PC-9 (cell line): ENCODE results near the gene MAP7D2. TPM values are rescaled to one million over a fixed set of nuclear protein-coding genes. Genes with fewer than 3 reads are reported as not detected.

ENCODE experiments used
- BruUV-seq: library from RNA; stranded (reverse); fragments of 400-500 nt; replicated peaks from 2 replicates; lab custom pipeline; 2021; lab: Mats Ljungman, UMichigan
- CTCF ChIA-PET: fragments of 300-600 bp; sonication (Branson Sonifier 250); formaldehyde crosslinking; loops from one replicate; lab custom pipeline; 2022; ENCODE audit warnings: antibody characterized with exemption; lab: Charles Lee
- POLR2A ChIA-PET: fragments of 300-600 bp; sonication (Branson Sonifier 250); formaldehyde crosslinking; loops from one replicate; lab custom pipeline; 2022; ENCODE audit warnings: antibody characterized with exemption; ENCODE audit not compliant: unreplicated experiment; lab: Charles Lee
- DNase-seq, 2 experiments: peaks; one replicate each; pipeline versions ENCODE4 v3.0.0 to v3.0.0-alpha.2; 2015 to 2022; ENCODE audit warnings: mixed read lengths in 1 of 2
- H2AFZ ChIP-seq: fragments of 200-600 bp; sonication (generic); 2 replicates; pipeline ENCODE4 v1.8.1; 2017; ENCODE audit warnings: antibody characterized with exemption
- H3F3A ChIP-seq: fragments of 200-600 bp; sonication (generic); 2 replicates; pipeline ENCODE4 v1.8.1; 2017; ENCODE audit warnings: antibody characterized with exemption, mild to moderate bottlenecking, low read depth; ENCODE audit not compliant: insufficient read depth
- H3K27ac ChIP-seq: fragments of 200-600 bp; sonication (generic); 2 replicates; pipeline ENCODE4 v1.6.1; 2016; ENCODE audit warnings: mixed run types
- H3K27me3 ChIP-seq: fragments of 200-600 bp; sonication (generic); 2 replicates; pipeline ENCODE4 v1.6.1; 2016; ENCODE audit warnings: low read depth, mixed run types; ENCODE audit not compliant: insufficient read depth
- H3K36me3 ChIP-seq: fragments of 200-600 bp; sonication (generic); 2 replicates; pipeline ENCODE4 v1.6.1; 2016; ENCODE audit warnings: low read depth, mixed run types
- H3K4me1 ChIP-seq: fragments of 200-600 bp; sonication (generic); replicated peaks from 2 replicates; pipeline ENCODE4 v1.6.1; 2016; ENCODE audit warnings: mixed run types; ENCODE audit not compliant: insufficient read depth
- H3K4me2 ChIP-seq: fragments of 200-600 bp; sonication (generic); 2 replicates; pipeline ENCODE4 v1.6.1; 2017; ENCODE audit warnings: mixed run types
- H3K4me3 ChIP-seq: fragments of 200-600 bp; sonication (generic); 2 replicates; pipeline ENCODE4 v1.6.1; 2016; ENCODE audit warnings: mixed run types
- H3K79me2 ChIP-seq: fragments of 200-600 bp; sonication (generic); 2 replicates; pipeline ENCODE4 v1.6.1; 2017; ENCODE audit warnings: low read depth, mixed run types
- H3K9me2 ChIP-seq: fragments of 200-600 bp; sonication (generic); 2 replicates; pipeline ENCODE4 v1.8.1; 2017; ENCODE audit warnings: mild to moderate bottlenecking; ENCODE audit not compliant: insufficient read depth
- H3K9me3 ChIP-seq: fragments of 200-600 bp; sonication (generic); 2 replicates; pipeline ENCODE4 v1.8.1; 2016; ENCODE audit warnings: low read depth; ENCODE audit not compliant: insufficient read depth
- H4K20me1 ChIP-seq: fragments of 200-600 bp; sonication (generic); 2 replicates; pipeline ENCODE4 v1.8.1; 2017; ENCODE audit not compliant: insufficient read depth
- EZH2 ChIP-seq: fragments of 200-600 bp; sonication (generic); IDR thresholded peaks from 2 replicates; pipeline ENCODE4 v1.8.0; 2017; ENCODE audit warnings: antibody characterized with exemption, low read depth
- intact Hi-C: fragments of 100-400 bp; cut with micrococcal nuclease; formaldehyde crosslinking; loops from one replicate; pipeline ENCODE4 v1.10.0; 2022; ENCODE audit not compliant: unreplicated experiment
- total RNA-seq: library from RNA; stranded (reverse); gene quantifications from 2 replicates; pipeline ENCODE4 v1.2.3, GENCODE V29; 2021
- TF ChIP-seq, protein P1 (sequence below): fragments of 200-600 bp; sonication (generic); conservative IDR thresholded peaks from 2 replicates; pipeline ENCODE4 v1.6.1; 2017; ENCODE audit warnings: mixed run types, antibody characterized with exemption, mild to moderate bottlenecking, moderate library complexity

Gene MAP7D2
- total RNA-seq, 1 experiment from 2014 or later: not detected

DNA sequence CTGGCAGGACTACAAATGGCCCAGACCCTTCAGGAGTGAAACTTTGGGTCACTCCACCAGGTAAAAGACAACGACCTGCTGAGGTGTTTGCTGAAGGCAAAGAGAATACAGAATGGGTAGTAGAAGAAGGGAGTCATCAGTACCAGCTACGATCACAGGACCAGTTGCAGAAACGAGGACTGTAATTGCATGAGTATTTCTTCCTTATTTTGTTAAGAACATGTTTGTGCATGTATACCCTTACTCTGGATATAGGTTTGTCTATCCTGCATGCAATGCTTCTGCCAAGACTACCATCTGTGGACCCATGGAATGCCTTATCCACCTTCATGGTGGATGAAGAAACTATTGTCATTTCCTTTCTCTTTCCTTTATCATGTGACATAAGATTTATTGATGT, 77.7 kb downstream of the MAP7D2 start:
- H3K27ac ChIP-seq: no peak overlapping the region
- POLR2A ChIA-PET: no interaction called here
- no peak for DNase-seq

DNA sequence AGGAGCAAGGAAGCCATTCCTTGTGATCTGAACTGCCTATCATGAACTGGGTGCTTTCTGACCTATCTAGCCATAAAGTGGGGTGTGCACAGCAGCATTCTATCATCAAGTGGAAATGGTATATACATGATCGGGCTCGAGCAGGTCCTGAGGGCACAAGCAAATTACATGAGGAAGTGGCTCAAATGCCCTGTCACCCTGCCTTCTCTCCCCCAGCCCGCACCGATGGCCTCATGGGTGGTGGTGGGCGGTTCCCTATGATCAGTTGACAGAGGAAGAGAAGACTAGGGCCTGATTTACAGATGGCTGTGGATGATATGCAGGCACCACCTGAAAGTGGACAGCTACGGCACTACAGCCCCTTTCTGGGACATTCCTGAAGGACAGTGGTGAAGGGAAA, 79.5 kb downstream of the MAP7D2 start:
- H3K4me3 ChIP-seq: no peak overlapping the region
- ChIA-PET POLR2A (no interaction called here), CTCF (no interaction called here)
- H3K9me3 ChIP-seq: no peaks in the 10 kb centered on the region
- no peaks in the 10 kb centered on the region for H3K9me2 ChIP-seq
- no TSS peak for BruUV-seq
- H4K20me1 ChIP-seq: no peaks in the 10 kb centered on the region
- intact Hi-C loops: no loop called here
- DNase-seq: no peak
- no peaks in the 10 kb centered on the region for H3K79me2 ChIP-seq
- no peak for TF ChIP-seq EZH2
- TF ChIP-seq, protein P1, sequence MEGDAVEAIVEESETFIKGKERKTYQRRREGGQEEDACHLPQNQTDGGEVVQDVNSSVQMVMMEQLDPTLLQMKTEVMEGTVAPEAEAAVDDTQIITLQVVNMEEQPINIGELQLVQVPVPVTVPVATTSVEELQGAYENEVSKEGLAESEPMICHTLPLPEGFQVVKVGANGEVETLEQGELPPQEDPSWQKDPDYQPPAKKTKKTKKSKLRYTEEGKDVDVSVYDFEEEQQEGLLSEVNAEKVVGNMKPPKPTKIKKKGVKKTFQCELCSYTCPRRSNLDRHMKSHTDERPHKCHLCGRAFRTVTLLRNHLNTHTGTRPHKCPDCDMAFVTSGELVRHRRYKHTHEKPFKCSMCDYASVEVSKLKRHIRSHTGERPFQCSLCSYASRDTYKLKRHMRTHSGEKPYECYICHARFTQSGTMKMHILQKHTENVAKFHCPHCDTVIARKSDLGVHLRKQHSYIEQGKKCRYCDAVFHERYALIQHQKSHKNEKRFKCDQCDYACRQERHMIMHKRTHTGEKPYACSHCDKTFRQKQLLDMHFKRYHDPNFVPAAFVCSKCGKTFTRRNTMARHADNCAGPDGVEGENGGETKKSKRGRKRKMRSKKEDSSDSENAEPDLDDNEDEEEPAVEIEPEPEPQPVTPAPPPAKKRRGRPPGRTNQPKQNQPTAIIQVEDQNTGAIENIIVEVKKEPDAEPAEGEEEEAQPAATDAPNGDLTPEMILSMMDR: no peak
- no peaks in the 10 kb centered on the region for H3K4me1 ChIP-seq
- no peaks in the 10 kb centered on the region for H3F3A ChIP-seq
- no peak overlapping the region for H2AFZ ChIP-seq
- no peak overlapping the region for H3K4me2 ChIP-seq
- no peaks in the 10 kb centered on the region for H3K27me3 ChIP-seq
- no peaks in the 10 kb centered on the region for H3K36me3 ChIP-seq
- no peak overlapping the region for H3K27ac ChIP-seq

More for the DNA sequence above, 77.7 kb downstream of the MAP7D2 start:
- CTCF ChIA-PET: no interaction called here
- no peaks in the 10 kb centered on the region for H3K79me2 ChIP-seq
- H3F3A ChIP-seq: no peaks in the 10 kb centered on the region
- no peak overlapping the region for H2AFZ ChIP-seq
- no peaks in the 10 kb centered on the region for H4K20me1 ChIP-seq
- no peak overlapping the region for H3K4me3 ChIP-seq
- no peak overlapping the region for H3K4me2 ChIP-seq
- H3K27me3 ChIP-seq: no peaks in the 10 kb centered on the region
- H3K36me3 ChIP-seq: no peaks in the 10 kb centered on the region
- intact Hi-C loops: no loop called here
- no peaks in the 10 kb centered on the region for H3K9me2 ChIP-seq
- no TSS peak for BruUV-seq
- no peaks in the 10 kb centered on the region for H3K9me3 ChIP-seq
- H3K4me1 ChIP-seq: no peaks in the 10 kb centered on the region
- TF ChIP-seq, protein P1: no peak
- TF ChIP-seq EZH2: no peak

- intact Hi-C loops: no loop called here
- POLR2A ChIA-PET: no interaction called here
- Histone ChIP-seq H3K9me2 (no peaks in the 10 kb centered on the region), H4K20me1 (no peaks in the 10 kb centered on the region), H3K27me3 (no peaks in the 10 kb centered on the region), H3K79me2 (no peaks in the 10 kb centered on the region), H3K4me2 (no peak overlapping the region), H3K9me3 (no peaks in the 10 kb centered on the region), H3K27ac (no peak overlapping the region), H3K4me1 (peaks cover 6% of the 10 kb centered on the region), H3K36me3 (no peaks in the 10 kb centered on the region), H3F3A (no peaks in the 10 kb centered on the region), H3K4me3 (no peak overlapping the region), H2AFZ (no peak overlapping the region)
- no TSS peak for BruUV-seq
- CTCF ChIA-PET: no interaction called here
- DNase-seq: no peak
- TF ChIP-seq, protein P1: no peak
- TF ChIP-seq EZH2: no peak
Observed at GRCh38 chrX:20032201-20032600, 84.5 kb downstream of the MAP7D2 start.
